Osteoblast (primary cell): ENCODE data around the gene FAIM2. TPM values are rescaled to one million over a fixed set of nuclear protein-coding genes. Genes with fewer than 3 reads are reported as not detected.

Source experiments
- DNase-seq: peaks from one replicate; pipeline ENCODE4 v3.0.0; 2011; ENCODE audit warnings: low spot score, mixed read lengths; ENCODE audit not compliant: insufficient read length; ENCODE audit errors: missing footprints
- H2AFZ ChIP-seq: 2 replicates; pipeline ENCODE4 v1.6.0; 2011; ENCODE audit warnings: mild to moderate bottlenecking, low read length
- H3K27ac ChIP-seq: 2 replicates; pipeline ENCODE4 v1.5.1; 2011; ENCODE audit warnings: mild to moderate bottlenecking, low read depth, low read length, moderate library complexity
- H3K27me3 ChIP-seq: 2 replicates; pipeline ENCODE4 v1.6.0; 2012; ENCODE audit warnings: mild to moderate bottlenecking, control low read depth, inconsistent platforms, low read length, moderate library complexity; ENCODE audit not compliant: insufficient read depth
- H3K36me3 ChIP-seq: 2 replicates; pipeline ENCODE4 v1.5.1; 2011; ENCODE audit warnings: mild to moderate bottlenecking, low read length, control low read depth, moderate library complexity; ENCODE audit not compliant: insufficient read depth
- H3K4me1 ChIP-seq: 2 replicates; pipeline ENCODE4 v1.5.1; 2011; ENCODE audit warnings: mild to moderate bottlenecking, low read length, control low read depth, moderate library complexity; ENCODE audit not compliant: insufficient read depth
- H3K4me2 ChIP-seq: 2 replicates; pipeline ENCODE4 v1.6.0; 2011; ENCODE audit warnings: mild to moderate bottlenecking, low read length; ENCODE audit not compliant: insufficient read depth
- H3K4me3 ChIP-seq: fragments of 200-600 bp; sonication (generic); 3 replicates; pipeline ENCODE4 v1.5.1; 2012; ENCODE audit warnings: mild to moderate bottlenecking, low read length, inconsistent platforms; ENCODE audit not compliant: insufficient read depth
- H3K79me2 ChIP-seq: 2 replicates; pipeline ENCODE4 v1.6.0; 2012; ENCODE audit warnings: mild to moderate bottlenecking, low read length, control low read depth, inconsistent platforms; ENCODE audit not compliant: insufficient read depth
- H3K9me3 ChIP-seq: 2 replicates; pipeline ENCODE4 v1.5.1; 2011; ENCODE audit warnings: low read depth, low read length, control low read depth
- H4K20me1 ChIP-seq: 2 replicates; pipeline ENCODE4 v1.6.0; 2012; ENCODE audit warnings: mild to moderate bottlenecking, low read length, control low read depth; ENCODE audit not compliant: insufficient read depth
- CTCF ChIP-seq: IDR thresholded peaks from 2 replicates; pipeline ENCODE4 v1.5.1; 2011; ENCODE audit warnings: mild to moderate bottlenecking, low read depth, low read length, moderate library complexity; ENCODE audit errors: extremely low read depth
- total RNA-seq: library from RNA; depleted of rRNA; stranded (reverse); fragments of >200 nt; gene quantifications from 2 replicates; pipeline ENCODE4 v1.2.3, GENCODE V29; 2012

Gene FAIM2
- total RNA-seq, 1 donor = 1.4 TPM

GRCh38 chr12:49842519-49843352 is 61.0 kb downstream of the FAIM2 start, which contains the start of gene BCDIN3D:
BCDIN3D (minus strand) TSS chr12:49843106; CDS start chr12:49843087, 19 bp downstream.
- peak; percentile 96 for DNase-seq

GRCh38 chr12:49838973-49839633 is 64.6 kb downstream of the FAIM2 start:
- Histone ChIP-seq H3K36me3 (peaks cover 4% of the 10 kb centered on the region), H3K4me1 (peaks cover 18% of the 10 kb centered on the region)
- DNase-seq = no peak

More at GRCh38 chr12:49842519-49843352, 61.0 kb downstream of the FAIM2 start, which contains the start of gene BCDIN3D:
- Histone ChIP-seq H3K36me3 (peaks cover 4% of the 10 kb centered on the region), H3K4me3 (peak within 1 kb of the TSS; percentile 77), H4K20me1 (peaks cover 3% of the 10 kb centered on the region), H3K27me3 (peaks cover 10% of the 10 kb centered on the region), H3K27ac (peak within 1 kb of the TSS; percentile 79), H3K4me2 (peak within 1 kb of the TSS; percentile 98), H3K4me1 (peaks cover 18% of the 10 kb centered on the region), H2AFZ (peak within 1 kb of the TSS; percentile 94), H3K79me2 (peaks cover 9% of the 10 kb centered on the region), H3K9me3 (no peaks in the 10 kb centered on the region)
- no peak for TF ChIP-seq CTCF

GRCh38 chr12:49832836-49833421 is 70.8 kb downstream of the FAIM2 start:
- Histone ChIP-seq H3K27me3 (no peaks in the 10 kb centered on the region), H4K20me1 (no peaks in the 10 kb centered on the region), H3K36me3 (no peaks in the 10 kb centered on the region), H3K4me3 (no peak overlapping the region), H3K4me2 (peak overlapping the region; percentile 50), H3K27ac (no peak overlapping the region), H3K9me3 (no peaks in the 10 kb centered on the region), H2AFZ (peak overlapping the region; percentile 79), H3K79me2 (no peaks in the 10 kb centered on the region), H3K4me1 (peaks cover 13% of the 10 kb centered on the region)
- no peak for DNase-seq
- no peak for TF ChIP-seq CTCF

More at GRCh38 chr12:49838973-49839633, 64.6 kb downstream of the FAIM2 start:
- Histone ChIP-seq H3K79me2 (peaks cover 9% of the 10 kb centered on the region), H3K9me3 (no peaks in the 10 kb centered on the region), H2AFZ (no peak overlapping the region), H4K20me1 (peaks cover 3% of the 10 kb centered on the region), H3K4me3 (no peak overlapping the region), H3K27ac (no peak overlapping the region), H3K4me2 (no peak overlapping the region), H3K27me3 (no peaks in the 10 kb centered on the region)
- peak; percentile 86 for TF ChIP-seq CTCF
